ENCODE data around the gene METTL26.

Gene METTL26

GRCh38 chr16:637081-638018 is 1.2 kb upstream of the METTL26 start:
- DNase-seq = peak; percentile 87

- DNase-seq = no peak
Measured at GRCh38 chr16:635573-636205, 416 bp downstream of the METTL26 start.

DNA sequence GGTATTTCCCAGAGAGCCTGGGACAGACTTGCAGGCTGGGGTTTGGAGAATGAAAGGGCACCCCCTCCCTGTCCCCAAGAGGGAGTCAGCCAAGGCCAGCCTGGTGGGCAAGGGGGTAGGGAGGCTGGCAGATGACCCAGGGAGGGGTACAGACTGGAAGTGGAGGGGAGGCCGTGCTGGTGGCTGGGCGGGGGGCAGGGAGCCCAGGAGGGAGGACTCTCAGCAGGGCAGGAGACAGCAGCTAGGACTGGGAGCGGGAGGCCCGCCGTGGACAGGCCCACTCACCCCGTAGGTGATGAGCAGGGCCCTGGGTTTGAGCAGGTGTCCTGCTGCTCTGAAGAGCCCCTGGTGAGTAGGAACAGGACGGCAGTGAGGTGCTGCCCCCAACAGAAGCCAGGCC is 1.1 kb downstream of the METTL26 start:
- DNase-seq = no peak

- no peak for DNase-seq
Measured at GRCh38 chr16:634051-634670, 1.9 kb downstream of the METTL26 start.

- DNase-seq = no peak
Measured at GRCh38 chr16:633336-634050, 2.6 kb downstream of the METTL26 start.

GRCh38 chr16:632486-633335 is 3.4 kb downstream of the METTL26 start:
- DNase-seq = no peak

DNA sequence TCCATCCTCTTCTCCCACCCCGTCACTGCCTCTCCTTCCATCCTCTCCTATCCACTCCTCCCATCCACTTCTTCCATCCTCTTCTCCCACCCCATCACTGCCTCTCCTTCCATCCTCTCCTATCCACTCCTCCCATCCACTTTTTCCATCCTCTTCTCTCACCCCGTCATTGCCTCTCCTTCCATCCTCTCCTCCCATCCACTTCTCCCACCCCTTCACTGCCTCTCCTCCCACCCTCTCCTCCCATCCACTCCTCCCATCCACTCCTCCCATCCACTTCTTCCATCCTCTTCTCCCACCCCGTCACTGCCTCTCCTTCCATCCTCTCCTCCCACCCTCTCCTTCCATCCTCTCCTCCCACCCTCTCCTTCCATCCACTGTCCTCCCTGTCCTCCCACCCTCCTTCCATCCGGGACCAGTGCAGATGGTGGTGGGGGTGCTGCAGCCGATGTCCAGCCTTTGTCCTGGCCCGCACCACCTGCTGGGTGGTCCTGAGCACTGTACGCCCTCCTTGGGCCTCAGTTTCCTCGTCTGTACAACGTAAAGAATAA is 4.2 kb downstream of the METTL26 start:
- no peak for DNase-seq

DNA sequence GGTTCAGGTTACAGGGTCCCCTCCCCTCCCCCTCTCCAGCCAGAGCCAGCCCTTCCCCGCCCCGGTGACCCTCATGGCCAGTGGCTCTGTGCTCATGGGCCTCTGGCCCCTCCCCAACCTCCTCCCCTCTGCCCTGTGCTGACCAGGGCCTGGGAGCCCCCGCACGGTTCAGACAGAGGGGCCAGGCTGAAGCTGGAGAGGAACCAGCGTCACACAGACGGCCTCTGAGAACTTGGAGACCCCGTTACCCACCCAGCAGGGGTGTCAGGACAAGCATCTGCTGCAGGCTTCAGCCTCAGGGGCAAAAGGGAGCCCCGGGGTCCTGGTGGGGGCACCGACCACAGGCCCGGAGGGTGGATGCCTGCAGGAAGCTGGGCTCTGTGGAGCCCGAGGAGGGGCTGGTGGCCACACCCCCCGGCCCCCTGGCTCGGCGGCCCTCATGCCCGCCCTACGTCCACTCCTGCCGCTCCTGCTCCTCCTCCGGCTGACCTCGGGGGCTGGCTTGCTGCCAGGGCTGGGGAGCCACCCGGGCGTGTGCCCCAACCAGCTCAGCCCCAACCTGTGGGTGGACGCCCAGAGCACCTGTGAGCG is 5.2 kb downstream of the METTL26 start, which contains the start of gene WFIKKN1:
TSS of gene WFIKKN1 (plus strand) at position 171 of the 591 bp plus-strand sequence. CDS start at position 440, 269 bp downstream.
- DNase-seq = no peak

GRCh38 chr16:630249-630814 is 5.8 kb downstream of the METTL26 start:
- DNase-seq = no peak

GRCh38 chr16:629833-630248 is 6.3 kb downstream of the METTL26 start:
- no peak for DNase-seq

- DNase-seq = no peak
Measured at GRCh38 chr16:629185-629832, 6.8 kb downstream of the METTL26 start.

GRCh38 chr16:628321-629061 is 7.6 kb downstream of the METTL26 start:
- DNase-seq = no peak

- no peak for DNase-seq
Measured at GRCh38 chr16:627454-628239, 8.5 kb downstream of the METTL26 start.

DNA sequence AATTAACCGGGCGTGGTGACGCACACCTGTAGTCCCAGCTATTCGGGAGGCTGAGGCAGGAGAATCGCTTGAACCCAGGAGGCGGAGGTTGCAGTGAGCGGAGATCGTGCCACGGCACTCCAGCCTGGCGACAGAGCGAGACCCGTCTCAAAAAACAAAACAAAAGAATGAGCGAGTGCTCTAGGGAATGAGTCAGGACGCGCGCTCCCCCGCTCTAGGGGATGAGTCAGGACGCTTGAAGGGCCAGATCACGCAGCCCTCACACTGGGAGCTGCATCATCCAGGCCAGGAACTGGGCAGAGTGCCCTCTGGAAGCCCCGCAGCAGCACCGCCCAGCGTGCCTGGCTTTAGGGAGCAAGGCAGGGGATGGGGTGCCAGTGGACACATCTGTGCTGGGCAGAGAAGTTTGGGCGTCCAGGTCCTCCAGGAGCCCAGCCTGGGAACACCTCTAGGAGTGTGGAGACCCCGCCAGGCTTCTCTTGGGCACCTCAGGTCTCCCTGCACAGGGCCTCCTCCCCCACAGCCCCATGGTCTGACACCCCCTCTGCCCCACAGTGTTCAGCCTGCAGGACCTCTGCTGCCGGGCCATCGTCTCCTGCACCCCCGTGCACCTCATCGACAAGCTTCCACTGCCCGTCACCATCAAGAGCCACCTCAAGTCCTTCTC is 9.2 kb downstream of the METTL26 start:
- peak; percentile 97 for DNase-seq

DNA sequence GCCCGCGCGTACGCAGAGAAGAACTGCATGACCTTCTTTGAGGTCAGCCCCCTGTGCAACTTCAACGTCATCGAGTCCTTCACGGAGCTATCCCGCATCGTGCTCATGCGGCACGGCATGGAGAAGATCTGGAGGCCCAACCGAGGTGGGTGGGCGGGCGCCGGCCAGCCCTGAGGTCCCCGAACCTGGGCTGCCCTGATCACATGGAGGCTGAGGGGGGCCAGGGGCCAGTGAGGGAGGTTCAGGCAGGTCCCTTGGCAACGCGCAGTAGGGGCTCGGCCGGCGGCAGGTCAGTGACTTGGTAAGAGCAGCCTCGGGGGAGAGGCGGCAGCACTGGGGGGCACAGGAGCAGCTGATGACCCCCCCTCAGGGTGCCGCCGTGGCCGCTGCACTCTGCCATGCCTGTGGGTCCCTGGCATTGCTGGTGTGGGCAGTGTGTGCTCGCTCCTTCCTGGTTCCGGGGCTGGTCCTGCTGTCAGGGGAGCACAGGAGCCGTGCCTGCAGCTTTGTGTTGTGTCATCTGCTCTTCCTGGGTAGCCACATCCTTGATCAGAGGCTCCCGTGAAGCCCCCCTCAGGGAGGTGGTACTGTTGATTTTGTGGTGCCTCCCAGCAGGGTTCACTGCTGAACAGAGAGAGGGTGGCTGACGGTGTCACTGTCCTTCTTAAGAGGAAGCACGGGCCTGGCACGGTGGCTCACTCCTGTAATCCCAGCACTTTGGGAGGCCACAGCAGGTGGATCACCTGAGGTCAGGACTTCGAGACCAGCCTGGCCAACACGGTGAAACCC is 9.9 kb downstream of the METTL26 start:
- DNase-seq = no peak

- no peak for DNase-seq
Measured at GRCh38 chr16:625117-625976, 10.8 kb downstream of the METTL26 start.

Data from EL (cell line).